Neural cell (in vitro differentiated cells): ENCODE results near the gene FUT8. TPM values are rescaled to one million over a fixed set of nuclear protein-coding genes. Genes with fewer than 3 reads are reported as not detected.

Source experiments
- H2AFZ ChIP-seq: fragments of 200-600, 300-800 bp; sonication (generic), shearing (Covaris generic); 2 replicates; pipeline ENCODE4 v1.6.0; 2014; ENCODE audit warnings: low read depth, mild to moderate bottlenecking, antibody characterized with exemption, low read length, moderate library complexity
- H3F3A ChIP-seq: fragments of 200-600 bp; shearing (Covaris generic); 2 replicates; pipeline ENCODE4 v1.6.1; 2016; ENCODE audit warnings: mild to moderate bottlenecking, moderate library complexity, mixed read lengths, antibody characterized with exemption, low read length; ENCODE audit not compliant: insufficient read depth, poor library complexity, severe bottlenecking
- H3K27ac ChIP-seq: fragments of 200-600, 300-800 bp; sonication (generic), shearing (Covaris generic); 2 replicates; pipeline ENCODE4 v1.5.1; 2014; ENCODE audit warnings: mild to moderate bottlenecking, low read length, moderate library complexity
- H3K27me3 ChIP-seq: fragments of 300-800, 200-600 bp; sonication (generic), shearing (Covaris generic); 2 replicates; pipeline ENCODE4 v1.6.0; 2014; ENCODE audit warnings: mild to moderate bottlenecking, low read depth, low read length, moderate library complexity; ENCODE audit not compliant: insufficient read depth
- H3K36me3 ChIP-seq: fragments of 300-800, 200-600 bp; sonication (generic), shearing (Covaris generic); 2 replicates; pipeline ENCODE4 v1.5.1; 2014; ENCODE audit warnings: mild to moderate bottlenecking, antibody characterized with exemption, low read length, moderate library complexity; ENCODE audit not compliant: insufficient read depth
- H3K4me2 ChIP-seq: fragments of 300-800, 200-600 bp; sonication (generic), shearing (Covaris generic); 2 replicates; pipeline ENCODE4 v1.6.0; 2014; ENCODE audit warnings: mild to moderate bottlenecking, low read length
- H3K4me3 ChIP-seq: fragments of 300-800, 200-600 bp; sonication (generic), shearing (Covaris generic); 2 replicates; pipeline ENCODE4 v1.5.1; 2014; ENCODE audit warnings: mild to moderate bottlenecking, low read length, moderate library complexity
- H3K79me2 ChIP-seq: fragments of 200-600 bp; shearing (Covaris generic); replicated peaks from 2 replicates; pipeline ENCODE4 v1.6.0; 2014; ENCODE audit warnings: mild to moderate bottlenecking, low read length, moderate library complexity; ENCODE audit not compliant: insufficient read depth
- H3K9ac ChIP-seq: fragments of 300-800, 200-600 bp; sonication (generic), shearing (Covaris generic); 2 replicates; pipeline ENCODE4 v1.6.1; 2016; ENCODE audit warnings: mild to moderate bottlenecking, low read length, mixed read lengths
- H3K9me2 ChIP-seq: fragments of 200-600 bp; shearing (Covaris generic); 2 replicates; pipeline ENCODE4 v1.6.1; 2016; ENCODE audit warnings: mild to moderate bottlenecking, low read length, mixed read lengths; ENCODE audit not compliant: insufficient read depth
- H3K9me3 ChIP-seq: fragments of 200-600, 300-800 bp; sonication (generic), shearing (Covaris generic); 2 replicates; pipeline ENCODE4 v1.6.1; 2016; ENCODE audit warnings: mild to moderate bottlenecking, mixed run types, low read length, moderate library complexity, mixed read lengths
- H4K20me1 ChIP-seq: fragments of 200-600 bp; shearing (Covaris generic); 2 replicates; pipeline ENCODE4 v1.6.1; 2016; ENCODE audit warnings: mild to moderate bottlenecking, mixed run types; ENCODE audit not compliant: insufficient read depth
- CTCF ChIP-seq: fragments of 450-650 bp; IDR thresholded peaks from 2 replicates; pipeline ENCODE4 v1.5.1; 2014; ENCODE audit warnings: antibody characterized with exemption, mild to moderate bottlenecking, moderate library complexity; ENCODE audit not compliant: poor library complexity, severe bottlenecking
- EP300 ChIP-seq: fragments of 450-650 bp; conservative IDR thresholded peaks from 2 replicates; pipeline ENCODE4 v1.6.1; 2014; ENCODE audit warnings: antibody characterized with exemption, mild to moderate bottlenecking, moderate library complexity; ENCODE audit not compliant: poor library complexity, severe bottlenecking
- EZH2 ChIP-seq: fragments of 200-600, 300-800 bp; shearing (Covaris generic), sonication (generic); IDR thresholded peaks from 2 replicates; pipeline ENCODE4 v1.6.1; 2014; ENCODE audit warnings: antibody characterized with exemption, low read length, borderline replicate concordance, mild to moderate bottlenecking; ENCODE audit not compliant: insufficient read depth, poor library complexity, severe bottlenecking
- MXI1 ChIP-seq: fragments of 450-650 bp; conservative IDR thresholded peaks from 2 replicates; pipeline ENCODE4 v1.6.1; 2014; ENCODE audit warnings: antibody characterized with exemption, mild to moderate bottlenecking; ENCODE audit not compliant: poor library complexity, severe bottlenecking
- POLR2AphosphoS5 ChIP-seq: IDR thresholded peaks from 2 replicates; pipeline ENCODE4 v1.6.1; 2012
- RAD21 ChIP-seq: fragments of 450-650 bp; conservative IDR thresholded peaks from 2 replicates; pipeline ENCODE4 v1.6.1; 2014; ENCODE audit warnings: antibody characterized with exemption, mild to moderate bottlenecking, moderate library complexity
- REST ChIP-seq: IDR thresholded peaks from 2 replicates; pipeline ENCODE4 v1.6.1; 2012; ENCODE audit warnings: borderline replicate concordance
- SMC3 ChIP-seq: fragments of 450-650 bp; conservative IDR thresholded peaks from 2 replicates; pipeline ENCODE4 v1.6.1; 2014; ENCODE audit warnings: antibody characterized with exemption, mild to moderate bottlenecking, moderate library complexity; ENCODE audit not compliant: poor library complexity
- TAF1 ChIP-seq: IDR thresholded peaks from 2 replicates; pipeline ENCODE4 v1.6.1; 2012; ENCODE audit warnings: low read depth
- polyA plus RNA-seq: library from polyadenylated mRNA; depleted of rRNA; stranded (reverse); fragments of >200 nt; gene quantifications from 2 replicates; pipeline ENCODE4 v1.2.3, GENCODE V29; 2014

FUT8 gene
- polyA plus RNA-seq, 1 donor from 2014 or later: 72.8 TPM

GRCh38 chr14:65564370-65564769, 151.8 kb downstream of the FUT8 start:
- H3K9me2 ChIP-seq: no peaks in the 10 kb centered on the region
- H3K27me3 ChIP-seq: no peaks in the 10 kb centered on the region
- no peaks in the 10 kb centered on the region for H3K9me3 ChIP-seq

GRCh38 chr14:65565948-65566347, 153.4 kb downstream of the FUT8 start:
- Histone ChIP-seq H4K20me1 (no peaks in the 10 kb centered on the region), H3K4me3 (no peak overlapping the region), H3K27ac (no peak overlapping the region), H3K79me2 (peaks cover 13% of the 10 kb centered on the region), H3K4me2 (no peak overlapping the region), H2AFZ (no peak overlapping the region), H3K9ac (no peak overlapping the region), H3K9me2 (no peaks in the 10 kb centered on the region), H3F3A (peaks cover 6% of the 10 kb centered on the region), H3K36me3 (no peaks in the 10 kb centered on the region), H3K27me3 (no peaks in the 10 kb centered on the region), H3K9me3 (no peaks in the 10 kb centered on the region)
- TF ChIP-seq POLR2AphosphoS5: no peak
- no peak for TF ChIP-seq EP300
- no peak for TF ChIP-seq SMC3
- TF ChIP-seq RAD21: no peak
- no peak for TF ChIP-seq MXI1
- no peak for TF ChIP-seq CTCF
- no peak for TF ChIP-seq EZH2
- no peak for TF ChIP-seq TAF1
- TF ChIP-seq REST: no peak

More at GRCh38 chr14:65564370-65564769, 151.8 kb downstream of the FUT8 start:
- H3K9ac ChIP-seq: no peak overlapping the region
- no peak overlapping the region for H3K27ac ChIP-seq
- no peaks in the 10 kb centered on the region for H3K36me3 ChIP-seq
- no peak overlapping the region for H3K4me3 ChIP-seq
- H3K79me2 ChIP-seq: peaks cover 8% of the 10 kb centered on the region
- TF ChIP-seq REST (no peak), RAD21 (no peak), POLR2AphosphoS5 (no peak), TAF1 (no peak), MXI1 (no peak), SMC3 (no peak), EP300 (no peak)
- no peak overlapping the region for H2AFZ ChIP-seq
- peaks cover 7% of the 10 kb centered on the region for H3F3A ChIP-seq
- H4K20me1 ChIP-seq: no peaks in the 10 kb centered on the region
- no peak overlapping the region for H3K4me2 ChIP-seq
